Fibroblast of lung (primary cell): ENCODE results near the gene NCR3LG1. TPM values are rescaled to one million over a fixed set of nuclear protein-coding genes. Genes with fewer than 3 reads are reported as not detected.

Experiments used
- DNase-seq, 2 donors: peaks; one replicate each; pipeline versions ENCODE4 v3.0.0 to v3.0.0-alpha.2; 2010; ENCODE audit warnings: low read depth in 2 of 2
- H2AFZ ChIP-seq: 2 replicates; pipeline ENCODE4 v1.5.1; 2012; ENCODE audit warnings: low read length, control low read depth, inconsistent platforms
- H3K27ac ChIP-seq: 2 replicates; pipeline ENCODE4 v1.5.1; 2011; ENCODE audit warnings: low read length, control low read depth; ENCODE audit not compliant: insufficient read depth
- H3K27me3 ChIP-seq: 2 replicates; pipeline ENCODE4 v1.5.1; 2011; ENCODE audit warnings: mild to moderate bottlenecking, low read length; ENCODE audit not compliant: control insufficient read depth, insufficient read depth
- H3K36me3 ChIP-seq: 2 replicates; pipeline ENCODE4 v1.5.1; 2011; ENCODE audit warnings: low read length; ENCODE audit not compliant: control insufficient read depth, insufficient read depth
- H3K4me1 ChIP-seq: 2 replicates; pipeline ENCODE4 v1.5.1; 2011; ENCODE audit warnings: low read length; ENCODE audit not compliant: control insufficient read depth, insufficient read depth; ENCODE audit errors: extremely low read depth
- H3K4me2 ChIP-seq: 2 replicates; pipeline ENCODE4 v1.5.1; 2011; ENCODE audit warnings: low read length, control low read depth; ENCODE audit not compliant: insufficient read depth; ENCODE audit errors: extremely low read depth
- H3K4me3 ChIP-seq, 4 experiments: fragments of 200-600 bp in 1 of 4; sonication (generic) in 1 of 4; replicated peaks in 1 of 4; 2 replicates each; pipeline ENCODE4 v1.5.1; 2011 to 2016; ENCODE audit warnings: low read length in 4 of 4, low read depth in 3 of 4, mild to moderate bottlenecking in 3 of 4, control low read depth in 2 of 4, inconsistent platforms in 1 of 4, mixed read lengths in 1 of 4; ENCODE audit not compliant: insufficient read depth in 1 of 4; ENCODE audit errors: control extremely low read depth in 1 of 4
- H3K79me2 ChIP-seq: 2 replicates; pipeline ENCODE4 v1.5.1; 2012; ENCODE audit warnings: mild to moderate bottlenecking, low read length, inconsistent platforms; ENCODE audit not compliant: control insufficient read depth, insufficient read depth
- H3K9ac ChIP-seq: 2 replicates; pipeline ENCODE4 v1.5.1; 2011; ENCODE audit warnings: mild to moderate bottlenecking, low read length, control low read depth; ENCODE audit not compliant: insufficient read depth
- H3K9me3 ChIP-seq: 2 replicates; pipeline ENCODE4 v1.5.1; 2012; ENCODE audit warnings: low read depth, low read length; ENCODE audit not compliant: control insufficient read depth, insufficient read depth
- H4K20me1 ChIP-seq: 2 replicates; pipeline ENCODE4 v1.5.1; 2011; ENCODE audit warnings: low read length; ENCODE audit not compliant: control insufficient read depth, insufficient read depth; ENCODE audit errors: extremely low read depth
- CTCF ChIP-seq, 2 donors: IDR thresholded peaks in 1 of 2; conservative IDR thresholded peaks in 1 of 2; 1 replicate in 1 of 2; 2 replicates in 1 of 2; pipeline ENCODE4 v1.5.1; 2011 to 2012; ENCODE audit warnings: low read length in 2 of 2, control low read depth in 1 of 2, inconsistent platforms in 1 of 2, low read depth in 1 of 2, mild to moderate bottlenecking in 1 of 2
- EZH2 ChIP-seq: IDR thresholded peaks from 2 replicates; pipeline ENCODE4 v1.5.1; 2012; ENCODE audit warnings: low read length, control low read depth, mild to moderate bottlenecking; ENCODE audit errors: missing control alignments
- polyA plus RNA-seq, 2 donors: library from polyadenylated mRNA; depleted of rRNA in 1 of 2; stranded (reverse) in 1 of 2; unstranded in 1 of 2; fragments of >200 nt; gene quantifications; 2 replicates each; pipeline ENCODE4 v1.2.1, GENCODE V29; 2011 to 2012; ENCODE audit warnings: missing spikeins in 1 of 2
- total RNA-seq: library from RNA; depleted of rRNA; stranded (reverse); fragments of >200 nt; gene quantifications from 2 replicates; pipeline ENCODE4 v1.2.1, GENCODE V29; 2014

The NCR3LG1 gene
- total and polyA plus RNA-seq, 2 donors (not counting 1 experiment from before 2014, with no cell fraction given): 4.5 to 6.0 TPM

GRCh38 chr11:17314232-17314547 lies 37.4 kb upstream of the NCR3LG1 start:
- Histone ChIP-seq H3K9me3 (no peaks in the 10 kb centered on the region), H3K4me3 (peak overlapping the region in 1 of 4 experiments; percentile 7), H3K27me3 (no peaks in the 10 kb centered on the region), H3K27ac (peak overlapping the region; percentile 42), H3K4me1 (peaks cover 4% of the 10 kb centered on the region), H4K20me1 (no peaks in the 10 kb centered on the region), H3K79me2 (no peaks in the 10 kb centered on the region), H3K4me2 (peak overlapping the region; percentile 34), H3K36me3 (no peaks in the 10 kb centered on the region), H2AFZ (peak overlapping the region; percentile 60), H3K9ac (no peak overlapping the region)
- TF ChIP-seq CTCF (conservative IDR thresholded peaks at IDR 0.05 in 1 of 2, IDR thresholded peaks at IDR 0.05 in 1 of 2; ENCODE audit: low read depth in 1 of 2, low read length in 2 of 2): no peak
- DNase-seq: peak; percentile 86 to 96

- no peak overlapping the region for H3K4me3 ChIP-seq
- H4K20me1 ChIP-seq: no peaks in the 10 kb centered on the region
- H3K27ac ChIP-seq: no peak overlapping the region
- no peak overlapping the region for H3K9ac ChIP-seq
- H3K9me3 ChIP-seq: no peaks in the 10 kb centered on the region
- H3K4me1 ChIP-seq: peaks cover 4% of the 10 kb centered on the region
- H3K36me3 ChIP-seq: no peaks in the 10 kb centered on the region
- no peak overlapping the region for H3K4me2 ChIP-seq
- H2AFZ ChIP-seq: no peak overlapping the region
- H3K79me2 ChIP-seq: no peaks in the 10 kb centered on the region
- TF ChIP-seq EZH2 (no peak), CTCF (conservative IDR thresholded peaks at IDR 0.05 in 1 of 2, IDR thresholded peaks at IDR 0.05 in 1 of 2; ENCODE audit: low read depth in 1 of 2, low read length in 2 of 2) (no peak)
- no peaks in the 10 kb centered on the region for H3K27me3 ChIP-seq
- DNase-seq: no peak
Measured at GRCh38 chr11:17314904-17315426, 36.6 kb upstream of the NCR3LG1 start.

GRCh38 chr11:17328871-17329494 lies 22.6 kb upstream of the NCR3LG1 start:
- Histone ChIP-seq H3K79me2 (no peaks in the 10 kb centered on the region), H3K9ac (no peak overlapping the region), H3K4me1 (no peaks in the 10 kb centered on the region), H2AFZ (no peak overlapping the region), H3K9me3 (no peaks in the 10 kb centered on the region), H3K4me2 (no peak overlapping the region), H3K27ac (no peak overlapping the region), H4K20me1 (no peaks in the 10 kb centered on the region), H3K36me3 (peaks cover 2% of the 10 kb centered on the region), H3K4me3 (no peak overlapping the region), H3K27me3 (no peaks in the 10 kb centered on the region)
- no peak for DNase-seq
- TF ChIP-seq CTCF (conservative IDR thresholded peaks at IDR 0.05 in 1 of 2, IDR thresholded peaks at IDR 0.05 in 1 of 2; ENCODE audit: low read depth in 1 of 2, low read length in 2 of 2): no peak
- TF ChIP-seq EZH2: no peak
